ENCODE measurements around the gene MICALL2.

Gene MICALL2

DNA sequence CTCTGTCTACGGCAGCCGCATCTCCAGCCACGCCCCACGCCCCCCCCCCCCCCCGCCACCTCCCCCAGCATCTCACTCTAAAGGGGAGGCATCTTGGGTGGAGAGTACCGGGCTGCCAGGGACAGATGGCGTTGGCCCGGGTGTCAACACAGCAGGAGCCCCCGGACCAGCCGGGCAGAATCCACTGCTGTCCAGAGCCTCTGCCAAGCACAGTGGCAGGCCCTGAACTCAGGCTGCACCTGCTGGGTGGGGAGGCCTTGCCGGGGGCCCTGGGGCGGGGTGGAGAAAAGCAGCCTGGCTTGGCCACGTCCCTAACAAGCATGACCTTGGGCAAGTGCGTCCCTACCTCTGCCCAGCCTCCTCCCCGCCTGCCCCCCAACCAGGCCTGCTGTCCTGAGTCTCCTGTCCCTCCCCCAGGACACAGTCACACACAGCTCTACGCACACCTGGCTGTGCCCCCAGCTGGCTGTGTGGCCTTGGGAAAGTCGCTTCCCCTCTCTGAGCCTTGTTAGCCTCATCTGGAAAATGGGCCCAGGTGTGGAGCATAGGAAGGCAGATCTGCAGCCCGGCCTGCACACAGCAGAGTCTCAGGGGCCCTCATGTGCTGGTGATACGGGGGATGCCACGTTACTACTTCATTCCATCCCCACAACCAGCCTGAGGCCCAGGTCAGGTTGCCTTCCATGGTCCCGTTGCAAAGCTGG lies 45.2 kb downstream of the MICALL2 start:
- DNase-seq (ENCODE audit: low read depth): no peak

DNA sequence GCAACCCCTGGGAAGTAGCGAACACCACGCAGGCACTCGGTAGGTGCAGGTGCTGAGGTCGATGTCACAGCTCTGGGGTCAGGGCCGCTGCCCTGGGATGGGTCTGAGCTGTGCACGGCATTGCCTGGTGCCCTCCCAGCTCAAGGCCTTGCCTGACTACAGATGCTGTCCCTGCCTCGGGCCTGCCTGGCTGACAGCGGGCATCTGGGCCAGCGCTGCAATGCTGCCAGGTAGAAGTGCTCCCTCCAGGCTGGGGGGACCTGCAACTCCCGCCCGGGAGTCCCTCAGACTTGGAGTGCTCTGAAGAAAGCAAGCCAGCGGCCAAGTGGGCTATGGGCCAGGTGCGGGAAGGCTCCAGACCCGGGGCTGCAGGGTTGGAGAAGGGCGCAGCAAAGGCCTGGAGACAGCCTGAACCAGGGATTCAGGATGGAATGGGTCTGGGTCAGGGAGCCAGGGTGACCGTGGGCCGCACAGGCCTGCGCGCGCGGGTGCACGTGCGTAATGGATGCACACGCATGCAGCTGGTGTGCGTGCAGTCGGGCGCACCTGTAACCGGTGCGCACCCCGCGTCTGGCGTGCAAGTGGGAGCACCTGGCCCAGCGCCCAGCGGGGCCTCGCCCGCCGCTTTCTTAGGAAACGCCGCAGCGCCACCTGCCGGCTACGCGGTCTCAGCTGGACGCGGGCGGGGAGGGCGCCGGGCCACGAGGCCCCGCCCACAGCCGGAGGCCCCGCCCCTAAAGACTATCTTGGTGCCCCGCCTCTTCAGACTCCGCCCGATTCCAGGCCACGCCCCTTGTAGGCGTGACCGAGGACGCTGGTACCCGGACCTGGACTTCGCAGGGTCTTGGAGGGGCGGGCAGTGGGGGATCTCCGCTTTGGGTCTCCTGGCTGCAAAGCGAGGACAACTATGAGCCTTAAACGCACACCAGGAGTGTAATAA lies 46.7 kb downstream of the MICALL2 start:
- peak; percentile 85 for DNase-seq (ENCODE audit: low read depth)

GRCh38 chr7:1411414-1411813 lies 47.9 kb downstream of the MICALL2 start:
- DNase-seq (ENCODE audit: low read depth): no peak

DNA sequence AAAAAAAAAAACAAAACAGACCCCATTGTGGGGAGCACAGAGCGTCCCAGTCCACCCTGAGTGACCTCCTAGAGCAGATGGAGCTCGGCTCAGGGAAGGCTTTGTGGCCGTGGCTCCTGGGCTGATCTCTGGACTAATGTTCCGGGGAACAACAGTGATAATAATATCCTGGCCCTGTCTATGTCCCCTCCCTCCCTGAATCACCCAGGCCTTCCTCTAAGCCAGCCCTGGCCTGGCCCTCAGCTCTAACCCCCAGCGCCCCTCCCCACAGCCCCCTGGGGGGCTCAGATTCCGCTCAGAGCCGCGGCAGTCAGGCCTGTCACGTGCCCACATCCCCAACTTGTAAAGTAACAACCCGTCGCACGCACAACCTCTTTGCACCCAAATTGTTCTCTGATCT lies 48.3 kb downstream of the MICALL2 start:
- DNase-seq (ENCODE audit: low read depth): no peak

GRCh38 chr7:1409555-1409954 lies 49.7 kb downstream of the MICALL2 start:
- DNase-seq (ENCODE audit: low read depth): no peak

DNA sequence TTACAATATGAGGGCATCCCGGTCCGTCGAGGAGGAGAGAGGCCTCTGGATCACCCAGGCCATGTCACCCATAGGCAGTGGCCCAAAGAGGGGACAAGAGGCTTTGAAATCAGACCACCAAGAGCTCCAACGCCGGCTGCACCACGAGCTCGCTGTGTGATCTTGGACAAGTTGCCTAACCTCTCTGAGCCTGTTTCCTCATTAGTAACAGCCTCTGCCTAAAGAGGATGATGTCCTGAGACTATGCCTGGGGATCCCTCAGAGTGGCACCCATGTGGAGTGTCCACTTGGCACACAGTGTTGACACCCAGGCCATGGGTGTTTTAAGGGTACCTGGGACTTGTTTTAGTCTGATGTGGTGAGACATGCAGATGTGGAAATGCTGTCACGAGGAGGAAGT lies 50.8 kb downstream of the MICALL2 start:
- DNase-seq (ENCODE audit: low read depth): no peak

DNA sequence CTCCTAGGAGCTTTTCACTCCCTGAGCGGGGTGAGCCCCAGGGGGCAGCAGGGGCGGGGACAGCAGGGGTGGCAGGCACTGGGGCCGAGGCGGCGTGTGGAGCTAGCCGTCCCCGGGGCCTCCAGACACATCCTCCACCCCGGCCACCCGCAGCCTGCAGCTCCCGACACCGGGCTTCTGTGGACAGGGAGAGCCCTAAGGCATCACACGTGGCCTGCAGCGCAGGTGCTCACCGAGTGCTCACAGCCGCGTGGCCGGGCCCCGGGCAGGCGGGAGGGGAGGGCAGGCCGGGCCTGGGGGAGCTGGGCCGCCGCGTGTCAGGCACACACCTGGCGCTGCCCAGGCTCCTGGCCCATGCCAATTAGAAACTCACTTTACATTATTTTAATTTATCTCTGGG lies 51.4 kb downstream of the MICALL2 start:
- DNase-seq (ENCODE audit: low read depth): no peak

GRCh38 chr7:1404898-1405548 lies 54.2 kb downstream of the MICALL2 start:
- DNase-seq (ENCODE audit: low read depth): no peak

GRCh38 chr7:1404460-1404809 lies 54.8 kb downstream of the MICALL2 start:
- DNase-seq (ENCODE audit: low read depth): no peak

GRCh38 chr7:1403638-1404459 lies 55.4 kb downstream of the MICALL2 start:
- DNase-seq (ENCODE audit: low read depth): no peak

- no peak for DNase-seq (ENCODE audit: low read depth)
Measured at GRCh38 chr7:1402791-1403637, 56.3 kb downstream of the MICALL2 start.

- DNase-seq (ENCODE audit: low read depth): no peak
Measured at GRCh38 chr7:1402110-1402790, 57.0 kb downstream of the MICALL2 start.

- no peak for DNase-seq (ENCODE audit: low read depth)
Measured at GRCh38 chr7:1401011-1401410, 58.3 kb downstream of the MICALL2 start.

- DNase-seq (ENCODE audit: low read depth): no peak
Measured at GRCh38 chr7:1400371-1400770, 58.9 kb downstream of the MICALL2 start.

DNA sequence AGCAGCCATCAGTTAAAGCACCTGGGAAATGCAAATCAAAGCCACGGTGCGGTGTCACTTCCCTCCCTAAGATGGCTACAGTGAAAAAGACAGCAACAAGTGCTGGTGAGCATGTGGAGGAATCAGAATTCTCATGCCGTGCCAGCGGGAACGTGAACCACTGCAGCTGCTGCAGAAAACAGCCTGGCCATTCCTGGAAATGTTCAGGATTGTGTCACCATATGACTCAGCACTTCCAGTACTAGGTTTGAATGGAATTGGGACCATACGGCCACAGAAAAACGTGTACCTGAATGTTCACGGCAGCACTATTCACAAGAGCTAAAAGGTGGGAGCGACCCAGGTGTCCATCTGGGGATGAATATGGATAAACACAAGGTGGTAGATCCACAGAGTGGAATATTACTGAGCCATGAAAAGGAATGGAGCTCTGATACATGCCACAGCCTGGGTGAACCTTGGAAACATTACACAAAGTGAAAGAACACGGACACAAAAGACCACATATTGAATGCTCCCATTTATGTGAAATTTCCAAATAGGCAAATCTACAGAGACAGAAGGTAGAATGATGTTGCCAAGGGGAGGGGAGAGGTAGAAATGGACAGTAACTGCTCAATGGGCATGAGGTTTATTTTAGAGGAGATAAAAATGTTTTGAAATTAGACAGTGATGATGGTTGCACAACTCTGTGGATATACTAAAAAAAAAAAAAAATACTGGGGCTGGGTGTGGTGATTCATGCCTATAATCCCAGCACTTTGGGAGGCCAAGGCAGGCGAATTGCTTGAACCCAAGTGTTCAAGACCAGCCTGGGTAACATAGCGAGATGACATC lies 61.6 kb downstream of the MICALL2 start:
- no peak for DNase-seq (ENCODE audit: low read depth)

DNA sequence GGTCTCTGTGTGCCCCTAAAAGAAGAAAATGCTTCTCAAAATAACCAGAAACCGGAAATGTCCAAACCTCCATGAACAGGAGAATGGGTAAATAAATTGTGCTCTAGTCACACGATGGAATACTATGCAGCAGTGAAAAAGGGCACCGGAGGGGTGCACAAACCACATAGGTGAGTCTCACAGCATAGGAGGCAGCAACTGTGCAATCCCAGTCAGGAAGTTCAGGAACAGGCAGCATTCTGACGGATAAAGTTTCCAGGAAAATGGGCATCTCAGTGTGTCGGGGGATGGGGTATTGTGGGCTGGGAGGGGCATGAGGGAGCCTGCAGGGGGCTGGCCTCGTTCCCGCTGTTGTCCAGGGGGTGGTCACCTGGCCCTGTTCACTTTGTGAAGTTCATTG lies 63.1 kb downstream of the MICALL2 start:
- no peak for DNase-seq (ENCODE audit: low read depth)

- DNase-seq (ENCODE audit: low read depth): no peak
Measured at GRCh38 chr7:1395211-1396070, 63.8 kb downstream of the MICALL2 start.

- DNase-seq (ENCODE audit: low read depth): no peak
Measured at GRCh38 chr7:1394371-1394770, 64.9 kb downstream of the MICALL2 start.

DNA sequence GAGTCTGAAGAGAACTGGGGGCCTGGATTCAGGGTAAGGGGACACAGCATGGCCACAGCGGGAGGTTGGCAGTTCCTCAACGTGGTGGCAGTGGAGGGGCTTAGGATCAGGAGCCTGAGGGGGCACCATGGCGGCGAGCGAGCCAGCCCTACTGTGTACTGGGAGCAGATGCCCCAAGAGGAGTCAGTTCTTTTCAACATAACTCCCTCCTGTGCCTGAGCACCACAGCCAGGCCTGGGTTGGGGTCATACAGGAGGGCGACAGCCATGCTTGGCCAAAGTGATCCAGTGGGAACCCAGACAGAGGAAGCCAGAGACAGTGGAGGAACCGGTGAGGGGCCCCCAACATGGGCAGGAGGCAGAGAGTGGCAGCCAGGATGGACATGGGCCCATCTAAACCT lies 65.8 kb downstream of the MICALL2 start:
- DNase-seq (ENCODE audit: low read depth): no peak
